ENCODE measurements around the gene MAPK7.

Gene MAPK7
- total RNA-seq, result 13.9 reads per million, percentile 39 among the genes with 10 or more reads in this experiment

DNA sequence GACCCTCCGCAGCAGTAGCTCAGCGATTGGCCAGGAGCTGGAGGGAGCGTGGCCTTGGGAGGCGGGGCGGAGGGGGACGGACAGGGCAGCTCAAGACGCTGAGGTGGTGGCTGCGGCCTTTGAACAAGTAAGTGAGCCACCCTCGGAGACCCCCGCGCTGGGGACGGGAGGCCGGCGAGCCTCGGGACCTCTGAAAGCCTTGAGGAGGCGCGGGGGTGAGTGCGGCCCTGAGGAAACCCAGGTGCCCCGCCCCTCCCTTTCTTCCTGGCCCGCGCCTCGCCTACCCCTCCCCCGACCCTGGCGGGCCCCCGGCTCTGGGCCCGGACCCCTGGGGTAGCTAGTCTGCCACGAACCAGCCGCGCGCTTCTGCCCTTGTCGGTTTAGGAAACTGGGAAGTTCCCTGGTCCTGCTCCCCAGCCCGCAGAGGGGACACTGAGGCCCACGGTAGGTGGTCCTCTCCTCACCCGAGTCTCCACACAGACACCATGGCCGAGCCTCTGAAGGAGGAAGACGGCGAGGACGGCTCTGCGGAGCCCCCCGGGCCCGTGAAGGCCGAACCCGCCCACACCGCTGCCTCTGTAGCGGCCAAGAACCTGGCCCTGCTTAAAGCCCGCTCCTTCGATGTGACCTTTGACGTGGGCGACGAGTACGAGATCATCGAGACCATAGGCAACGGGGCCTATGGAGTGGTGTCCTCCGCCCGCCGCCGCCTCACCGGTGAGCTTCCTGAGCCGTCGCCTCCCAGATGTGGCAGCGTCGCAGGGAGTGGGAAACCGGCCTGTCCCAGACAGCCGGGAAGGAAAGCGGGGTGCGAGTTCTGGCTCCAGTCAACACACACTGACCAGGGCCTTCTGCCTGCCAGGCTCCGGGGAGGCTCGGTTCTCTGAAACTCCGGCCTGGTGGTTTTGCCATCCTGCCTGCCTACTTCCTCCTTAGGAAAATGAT, at the start of gene MAPK7:
Gene MAPK7, plus strand, starts transcription at position 83 of the 945 bp plus-strand sequence. Its CDS starts 403 bp downstream, at position 486.
- DNase-seq, result no peak

DNA sequence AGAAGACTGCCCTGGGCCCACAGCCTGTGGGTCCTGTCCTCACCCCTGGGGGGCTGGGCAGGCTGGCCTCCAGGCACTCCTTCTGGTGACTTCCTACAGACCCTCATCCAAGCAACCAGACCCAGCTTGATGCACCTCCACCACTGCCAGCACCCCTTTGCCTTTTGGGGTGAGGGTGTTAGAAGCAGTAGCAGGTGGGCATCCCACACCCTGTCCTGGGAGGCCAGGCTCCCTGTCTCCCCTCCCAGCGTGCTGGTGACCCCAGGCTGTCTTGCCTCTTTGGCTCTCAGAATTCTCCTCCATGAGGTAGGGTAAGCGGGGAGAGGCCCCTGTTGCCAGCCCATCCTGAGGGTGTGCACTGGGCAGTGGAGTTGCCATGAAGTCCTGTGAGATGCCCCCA, 49.2 kb upstream of the MAPK7 start:
- no peak for DNase-seq

DNA sequence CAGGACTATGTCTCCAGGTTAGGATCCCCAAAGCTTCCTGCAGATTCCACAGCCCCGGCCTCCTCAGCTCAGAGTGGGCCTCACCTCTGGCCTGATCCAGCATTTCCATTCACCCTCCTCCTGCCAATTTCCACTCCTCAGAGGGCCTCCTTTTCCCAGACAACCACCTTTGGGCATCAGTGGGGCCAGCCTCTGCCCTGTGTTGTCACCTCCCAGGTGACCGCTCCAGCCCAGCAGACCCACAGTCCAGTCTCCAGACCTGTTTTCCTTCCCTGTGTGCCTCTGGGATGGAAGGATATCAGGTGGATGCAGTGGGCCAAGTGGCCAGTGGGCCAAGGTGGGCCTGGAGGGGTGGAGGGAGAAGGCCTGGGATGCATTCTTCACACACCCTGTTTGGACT, 48.5 kb upstream of the MAPK7 start:
- DNase-seq, result no peak

DNA sequence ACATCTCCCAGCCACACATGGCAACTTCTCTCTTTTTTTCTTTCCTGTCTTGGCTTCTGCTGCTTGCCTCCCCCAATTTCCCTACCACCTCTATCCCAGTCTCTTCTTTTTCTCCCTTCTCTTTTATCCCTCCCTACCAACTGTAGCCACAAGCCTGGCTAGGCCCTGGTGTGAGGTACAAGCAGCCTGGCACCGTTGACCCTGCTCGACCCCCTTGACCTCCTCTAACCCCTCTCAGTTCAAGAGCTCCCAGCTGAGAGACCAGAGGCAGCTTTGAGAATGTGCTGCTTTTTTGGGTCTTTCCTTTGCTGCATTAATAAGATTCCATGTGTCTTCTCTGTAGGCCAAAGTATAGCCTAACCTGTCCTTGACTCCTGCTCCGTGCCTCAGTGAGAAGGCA, 48.0 kb upstream of the MAPK7 start:
- no peak for DNase-seq

DNA sequence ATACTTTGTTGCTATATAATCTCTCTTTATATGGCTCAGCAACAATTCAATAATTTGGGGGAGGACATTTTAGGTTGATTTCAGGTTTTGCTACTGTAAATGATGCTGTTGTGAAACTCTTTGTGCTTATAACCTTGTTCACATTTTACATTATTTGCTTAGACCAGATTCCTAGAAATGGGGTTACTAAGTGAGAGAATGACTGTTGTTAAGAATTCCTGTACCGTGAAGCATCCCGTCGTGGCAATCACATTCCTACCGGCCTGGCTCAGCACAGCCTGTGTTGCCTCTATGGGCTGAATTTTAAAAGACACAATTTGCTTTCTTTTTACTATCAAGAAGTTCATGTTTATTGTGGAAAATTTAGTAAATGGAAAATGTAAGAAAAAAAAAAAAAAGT, 47.2 kb upstream of the MAPK7 start:
- no peak for DNase-seq

DNA sequence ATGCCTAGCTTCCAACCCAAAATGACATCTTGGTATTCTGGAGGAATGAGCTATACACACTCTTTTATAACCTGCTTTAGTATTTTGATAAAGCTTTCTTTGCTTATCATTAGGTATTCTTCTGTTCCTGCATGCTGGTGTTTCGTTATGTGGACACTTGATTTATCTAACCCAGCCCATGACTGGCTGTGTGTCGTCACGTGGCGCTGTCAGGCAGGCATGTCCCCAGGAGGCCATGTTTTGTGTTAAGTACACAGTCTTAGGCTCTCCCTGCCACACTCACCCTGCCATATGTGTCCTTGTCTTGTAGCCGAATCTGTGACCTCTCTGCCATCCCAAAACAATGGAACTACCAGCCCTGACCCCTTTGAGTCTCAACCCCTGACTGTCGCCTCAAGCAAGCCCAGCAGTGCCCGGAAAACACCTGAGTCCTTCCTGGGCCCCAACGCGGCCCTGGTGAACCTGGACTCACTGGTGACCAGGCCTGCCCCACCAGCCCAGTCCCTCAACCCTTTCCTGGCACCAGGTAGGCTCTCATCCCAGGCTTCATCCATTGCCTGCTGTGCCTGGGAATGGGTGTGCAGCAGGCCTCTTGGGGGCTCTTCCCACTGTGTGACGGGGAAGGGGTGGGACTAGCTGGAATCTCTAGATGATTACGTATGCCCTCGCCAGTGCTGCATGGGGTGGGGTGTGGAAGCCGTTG, 46.6 kb upstream of the MAPK7 start:
- DNase-seq, result no peak

DNA sequence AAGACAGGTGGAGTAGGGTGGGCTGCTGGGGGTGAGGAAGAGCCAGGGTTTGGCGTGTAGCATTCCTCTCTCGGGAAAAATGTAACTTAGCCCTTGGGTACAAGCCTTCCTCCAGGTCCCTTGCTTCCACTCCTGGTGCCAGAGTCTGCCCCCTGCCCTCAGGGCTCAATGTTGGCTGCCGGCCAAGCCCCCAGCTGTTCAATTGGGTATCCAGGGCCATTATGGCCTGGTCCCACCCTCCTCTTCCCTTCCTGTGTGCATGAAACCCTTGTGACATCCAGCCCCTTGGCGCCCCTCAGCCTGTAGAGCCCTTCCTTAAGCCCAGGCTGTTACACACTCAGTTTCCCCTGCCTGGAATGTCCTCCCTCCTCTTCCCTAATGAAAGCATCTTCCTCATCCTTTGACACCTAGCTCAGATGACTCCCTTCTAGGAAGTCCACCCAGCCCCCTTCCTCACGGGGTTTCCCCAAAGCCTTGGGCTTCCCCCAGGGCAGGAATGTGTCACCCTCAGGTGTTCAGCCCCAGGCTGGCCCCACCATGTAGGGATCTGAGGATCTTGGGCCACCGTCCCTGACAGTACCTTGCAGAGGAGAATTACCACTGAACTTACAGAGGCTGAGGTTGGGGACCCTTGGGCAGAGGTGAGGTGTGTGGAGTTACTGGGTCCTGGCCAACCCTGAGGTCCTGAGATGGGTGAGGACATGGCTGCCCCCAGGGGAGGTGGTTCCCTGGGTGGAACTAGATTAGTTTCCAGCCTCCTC, 45.7 kb upstream of the MAPK7 start:
- no peak for DNase-seq

DNA sequence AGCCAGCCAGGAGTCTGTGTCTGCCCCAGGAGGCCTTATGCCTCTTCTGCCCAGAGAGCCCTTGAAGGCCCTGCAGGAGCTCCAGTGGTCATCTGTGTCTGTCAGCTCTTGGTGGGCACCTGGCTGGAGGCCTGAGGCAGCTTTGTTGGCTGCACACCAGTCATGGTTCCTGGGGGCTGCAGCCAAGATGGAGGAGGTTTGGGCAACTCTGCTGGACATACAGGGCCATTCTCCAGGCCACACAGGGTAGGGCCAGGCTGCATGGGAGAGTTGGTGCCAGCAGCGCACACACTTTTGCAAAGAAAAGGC, 45.2 kb upstream of the MAPK7 start:
- no peak for DNase-seq

DNA sequence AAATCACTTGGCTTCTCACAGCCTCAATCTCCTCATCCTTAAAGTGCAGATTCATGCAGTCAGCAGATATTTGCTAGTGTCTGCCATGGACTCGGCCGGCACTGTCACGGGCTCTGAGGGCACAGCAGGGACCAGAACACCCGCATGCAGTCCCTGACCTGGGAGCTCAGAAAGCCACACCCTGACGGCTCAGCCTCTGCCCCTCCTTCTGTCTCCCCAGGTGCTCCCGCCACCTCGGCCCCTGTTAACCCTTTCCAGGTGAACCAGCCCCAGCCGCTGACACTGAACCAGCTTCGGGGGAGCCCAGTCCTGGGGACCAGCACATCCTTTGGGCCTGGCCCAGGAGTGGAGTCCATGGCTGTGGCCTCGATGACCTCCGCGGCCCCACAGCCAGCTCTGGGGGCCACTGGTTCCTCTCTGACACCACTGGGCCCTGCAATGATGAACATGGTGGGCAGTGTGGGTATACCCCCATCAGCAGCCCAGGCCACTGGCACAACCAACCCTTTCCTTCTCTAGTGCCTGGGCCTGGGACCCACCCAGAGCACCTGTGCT, 44.5 kb upstream of the MAPK7 start:
- no peak for DNase-seq

DNA sequence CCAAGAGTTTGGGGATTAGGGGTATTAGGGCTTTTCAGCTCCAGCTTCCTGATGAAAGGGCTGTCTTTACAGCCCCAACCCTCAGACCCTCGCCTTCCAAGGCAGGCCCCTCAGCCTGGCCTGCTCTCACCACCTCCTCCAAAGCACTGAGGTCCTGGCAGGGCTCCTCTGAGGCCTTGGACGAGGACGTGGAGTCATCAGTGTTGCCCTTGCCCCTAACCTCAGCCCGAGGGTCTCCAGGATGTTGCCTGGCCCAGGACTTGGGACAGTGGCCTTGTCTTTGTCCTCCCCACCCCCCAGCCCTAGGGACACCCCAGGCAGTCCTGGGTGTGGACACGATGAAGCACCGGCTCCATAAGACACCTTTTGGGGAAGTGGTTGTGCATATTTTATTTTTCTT, 44.0 kb upstream of the MAPK7 start:
- no peak for DNase-seq

DNA sequence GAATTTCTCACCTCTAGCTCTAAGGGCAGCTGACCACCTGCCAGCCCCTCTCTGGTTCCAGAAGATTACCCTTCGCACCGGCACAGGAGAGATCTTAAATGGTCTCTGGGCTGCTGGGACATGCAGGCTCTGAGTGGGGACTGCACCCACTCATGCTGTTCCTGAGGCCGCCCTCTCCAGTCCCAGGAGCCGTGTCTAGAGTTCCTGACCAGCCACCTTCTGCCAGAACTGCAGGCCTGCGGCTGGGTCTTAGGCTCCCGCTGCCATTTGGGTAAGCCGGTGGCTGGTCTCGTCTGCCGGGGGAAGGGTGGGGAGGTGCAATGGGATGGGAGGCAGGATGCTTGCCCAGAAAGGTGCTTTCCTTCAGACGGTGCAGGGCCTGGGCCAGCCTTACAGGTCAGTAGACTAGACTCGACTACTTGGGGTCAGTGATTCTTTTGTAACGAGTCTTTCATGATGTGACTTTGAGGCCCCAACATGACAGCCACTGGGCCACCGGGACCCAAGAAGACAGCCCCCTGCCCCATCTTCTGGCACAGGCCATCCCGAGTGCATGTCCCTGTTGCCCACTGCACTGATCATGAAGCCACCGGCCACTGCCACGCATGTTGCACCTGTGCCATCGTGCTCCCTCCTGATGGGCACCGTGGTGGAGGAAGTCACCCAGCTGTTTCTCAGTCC, 42.2 kb upstream of the MAPK7 start:
- DNase-seq, result no peak

DNA sequence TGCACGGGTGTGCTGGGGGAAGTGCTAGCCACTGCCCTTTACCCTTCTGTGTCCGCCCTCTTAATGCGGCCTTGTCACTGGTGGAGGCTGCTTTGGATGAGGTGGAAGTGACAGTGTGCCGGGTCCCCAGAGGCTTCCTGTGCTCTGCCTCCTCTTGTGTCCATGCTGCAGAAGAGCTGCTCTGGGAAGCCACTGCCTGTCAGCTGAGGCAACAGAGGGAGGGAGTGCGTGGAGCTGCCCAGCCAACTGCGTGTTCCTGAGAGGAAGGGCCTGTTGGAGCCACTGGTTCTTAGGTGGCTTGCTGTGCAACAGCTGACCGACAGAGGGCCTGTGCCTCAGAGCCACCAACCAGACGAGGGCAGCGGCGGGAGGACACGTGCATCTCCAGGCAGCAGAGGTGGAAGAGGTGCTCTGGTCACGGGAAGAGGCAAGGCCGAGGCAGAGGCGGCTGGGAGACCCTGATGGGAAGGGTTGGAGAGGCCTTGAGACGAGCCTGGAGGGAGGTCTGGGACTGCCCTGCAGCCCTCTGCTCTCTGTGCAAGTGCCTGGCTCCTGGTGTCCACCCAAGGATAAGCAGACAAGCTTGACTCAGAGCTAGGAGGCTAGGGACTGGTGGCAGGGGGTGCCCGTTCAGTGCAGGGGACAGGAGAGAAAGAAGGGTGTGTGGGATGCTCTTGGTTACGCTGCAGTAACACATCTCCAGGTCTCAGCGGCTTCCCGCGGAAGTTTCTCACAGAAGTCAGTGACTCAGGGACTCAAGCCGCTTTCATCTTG, 41.2 kb upstream of the MAPK7 start:
- no peak for DNase-seq

DNA sequence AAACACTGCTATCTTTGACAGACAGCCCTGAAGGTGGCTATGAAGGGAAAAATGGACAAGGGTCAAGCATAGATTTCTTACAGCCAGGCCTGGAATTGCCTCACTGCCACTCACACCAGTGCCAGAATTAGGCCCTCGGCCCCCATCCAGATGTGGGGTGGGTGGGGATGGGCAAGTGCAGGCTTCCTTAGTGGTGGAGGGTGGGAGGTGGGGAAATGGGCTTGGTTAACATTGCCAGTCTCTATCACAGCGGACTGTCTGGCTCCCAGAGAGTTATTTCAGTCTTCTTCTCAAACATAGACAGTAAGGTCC, 40.6 kb upstream of the MAPK7 start:
- no peak for DNase-seq

DNA sequence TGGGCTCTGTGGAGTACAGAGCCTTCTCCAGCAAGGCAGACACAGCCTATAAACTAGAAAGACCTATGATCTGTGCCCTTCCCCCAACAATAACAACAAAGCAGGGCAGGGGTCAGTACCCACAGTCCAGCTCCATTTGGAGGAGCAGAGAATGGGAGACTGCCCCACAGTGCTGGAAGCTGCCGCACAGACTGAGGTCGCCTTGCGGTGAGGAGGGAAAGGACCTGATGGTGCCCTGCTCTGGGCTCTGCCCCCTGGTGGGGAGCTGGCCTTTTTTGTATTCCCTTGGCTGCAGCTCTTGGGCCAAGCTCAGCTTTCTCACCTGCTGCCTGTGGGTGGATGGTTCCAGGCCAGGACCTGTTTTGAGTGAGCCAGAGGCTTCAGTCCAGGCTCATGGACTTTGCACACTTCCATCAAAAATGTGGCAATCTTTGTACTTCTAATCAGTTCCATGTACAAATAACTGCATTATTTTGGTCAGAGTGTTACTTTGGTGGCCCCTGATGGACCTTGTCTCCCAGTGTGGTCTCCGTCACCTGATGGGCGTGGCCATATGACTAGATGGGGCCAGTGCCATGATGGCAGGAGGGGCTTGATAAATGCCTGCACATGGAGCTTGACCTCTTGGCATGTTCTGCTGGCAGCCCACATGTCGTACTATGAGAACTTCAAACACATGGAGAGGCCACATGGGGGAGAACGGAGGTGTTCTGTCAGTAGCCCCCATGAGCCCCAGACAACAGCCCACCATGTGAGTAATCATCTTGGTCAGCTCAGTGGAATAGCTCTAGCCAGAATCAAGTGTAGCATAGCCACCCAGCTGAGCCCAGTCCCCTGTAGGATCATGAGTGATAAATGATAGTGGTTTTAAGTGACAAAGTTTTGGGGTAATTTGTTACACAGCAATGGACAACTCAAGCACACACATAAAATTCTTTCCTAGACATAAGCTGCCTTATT, 40.0 kb upstream of the MAPK7 start:
- DNase-seq, result peak; percentile 57

DNA sequence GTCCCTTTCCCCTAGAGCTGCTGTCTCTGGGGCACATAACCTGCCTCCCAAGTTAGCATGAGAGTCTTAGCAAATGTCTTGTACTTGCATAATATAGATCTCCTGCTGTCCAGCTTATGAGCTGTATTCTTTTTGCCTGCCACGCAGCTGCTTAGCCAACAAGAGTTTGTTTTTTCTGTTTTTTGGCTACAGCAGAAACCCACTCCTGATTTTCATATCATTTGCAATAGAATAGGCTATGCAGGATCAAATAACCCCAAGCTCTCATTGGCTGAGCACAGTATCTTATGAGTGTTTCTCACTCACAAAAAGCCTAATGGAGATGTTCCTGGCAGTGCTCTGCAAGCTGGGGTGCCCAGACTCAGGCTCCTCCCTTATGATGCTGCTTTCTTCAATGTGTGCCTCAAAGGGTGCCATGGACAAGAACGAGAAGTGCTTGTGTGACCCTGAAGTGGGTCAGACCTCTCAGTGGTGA, 38.9 kb upstream of the MAPK7 start:
- no peak for DNase-seq

DNA sequence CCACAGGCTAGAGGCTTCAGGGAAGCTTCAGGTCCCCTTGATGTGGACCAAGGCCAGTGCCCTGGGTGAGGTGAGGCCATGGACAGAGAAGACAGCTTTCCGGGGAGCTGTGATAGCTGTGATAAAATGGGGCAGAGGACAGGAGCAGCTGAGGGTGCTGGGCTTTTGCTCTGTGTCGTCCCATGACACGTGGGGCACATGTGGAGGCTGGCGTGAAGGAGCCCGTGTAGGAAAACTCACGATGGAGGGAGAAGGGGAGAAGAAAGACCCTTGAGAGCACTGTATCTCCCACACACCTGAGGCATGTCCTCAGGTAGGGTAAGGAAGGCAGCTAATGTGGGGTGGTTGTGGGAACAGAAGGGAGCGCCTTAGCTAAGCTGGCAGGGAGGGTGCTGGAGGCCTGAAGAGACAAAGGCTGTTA, 37.1 kb upstream of the MAPK7 start:
- no peak for DNase-seq

DNA sequence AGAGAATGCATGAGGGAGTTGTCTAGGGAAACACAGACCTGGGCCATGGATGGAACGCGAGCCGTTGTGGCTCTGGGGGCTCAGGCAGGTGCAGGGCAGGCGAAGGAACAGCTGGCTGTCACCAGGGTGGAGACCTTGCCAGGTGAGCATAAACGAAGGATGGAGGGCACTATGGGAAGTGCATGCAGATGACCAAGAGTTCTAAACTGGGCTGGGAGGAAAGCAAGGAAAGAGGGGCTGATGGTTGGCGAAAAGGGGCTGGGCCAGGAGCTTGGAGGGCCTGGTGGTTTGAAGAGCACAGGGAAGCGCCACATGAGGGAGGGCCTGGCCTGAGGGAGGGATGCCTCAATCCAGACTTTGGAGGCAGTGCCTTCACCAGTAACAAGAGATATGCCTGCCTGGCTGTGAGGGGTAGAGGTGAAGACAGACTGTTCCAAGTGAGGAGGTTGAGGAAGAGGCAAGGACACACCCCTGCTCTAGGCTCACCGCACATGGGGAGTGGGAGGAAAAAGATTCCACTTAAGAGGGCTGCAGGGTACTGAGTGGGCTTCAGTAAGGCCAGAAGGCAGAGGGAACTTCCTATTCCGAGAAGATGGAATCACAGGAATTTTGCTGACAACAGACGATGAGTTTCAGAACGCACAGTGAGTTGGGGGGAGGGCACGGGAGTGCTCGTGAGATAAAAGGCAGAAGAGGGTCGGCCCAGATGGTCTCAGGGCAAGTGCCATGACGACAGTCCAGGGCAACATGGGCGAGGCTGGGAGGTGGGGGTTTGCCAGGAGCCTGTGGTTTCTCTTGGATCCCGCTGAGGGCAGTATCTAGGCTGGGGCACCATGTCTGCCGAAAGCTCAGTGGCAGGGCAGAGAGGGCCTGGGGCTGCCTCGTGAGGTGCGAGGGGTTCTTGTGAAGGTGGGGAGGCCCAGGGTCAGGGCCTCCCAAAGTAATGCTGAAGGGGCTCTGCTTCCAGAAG, 36.4 kb upstream of the MAPK7 start:
- DNase-seq, result no peak

DNA sequence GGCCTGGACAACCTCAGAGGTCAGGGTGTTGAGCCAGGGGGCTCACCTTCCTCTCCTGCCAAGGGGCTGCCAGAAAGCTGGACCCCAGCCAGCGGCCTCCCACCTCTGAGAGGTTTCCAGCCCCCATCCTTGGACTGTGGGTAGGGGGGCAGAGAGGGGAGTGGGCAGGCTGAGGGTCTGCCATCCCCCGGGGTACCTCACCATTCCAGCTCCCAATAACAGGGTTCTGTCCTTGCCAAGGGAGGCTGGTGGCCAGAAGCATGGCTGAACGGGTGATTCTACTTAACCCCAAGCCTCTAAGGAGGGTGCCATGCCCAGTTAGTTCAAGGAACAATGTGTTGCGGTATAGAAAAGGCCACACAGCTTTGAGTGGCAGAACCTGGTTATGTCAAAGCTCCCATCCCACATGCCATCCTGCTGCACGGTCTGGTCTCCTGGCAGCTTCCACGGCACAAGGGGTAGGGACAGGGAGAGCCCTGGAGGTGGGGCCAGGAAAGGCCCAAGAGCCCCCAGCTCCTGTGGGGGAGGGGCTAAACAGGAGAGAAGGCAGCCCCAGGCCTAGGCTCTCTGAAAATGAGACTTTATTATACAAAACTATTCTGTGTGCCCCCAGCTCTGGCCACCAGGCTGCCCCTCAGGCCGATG, 35.6 kb upstream of the MAPK7 start:
- DNase-seq, result no peak

DNA sequence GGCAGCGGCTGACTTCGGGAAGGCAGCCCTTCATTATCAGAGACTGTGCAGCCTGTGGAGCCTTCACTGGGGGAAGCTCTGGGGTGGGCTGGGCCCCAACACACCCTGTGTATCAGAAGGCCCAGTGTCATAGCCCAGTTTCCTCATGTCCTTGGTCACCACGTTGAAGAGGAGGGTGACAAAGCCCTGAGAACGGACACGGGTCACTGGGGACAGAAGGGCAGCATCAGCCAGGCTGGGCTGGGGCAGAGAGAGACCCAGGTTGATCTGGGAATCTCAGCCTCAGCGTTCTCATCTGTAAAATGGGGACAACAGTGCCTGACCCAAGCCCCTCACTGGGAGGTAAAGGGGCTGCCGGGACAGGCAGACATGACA, 35.1 kb upstream of the MAPK7 start:
- no peak for DNase-seq
